LNCaP clone FGC (cell line): ENCODE data around the gene ALG2.

Experiments
- DNase-seq: peaks from one replicate; pipeline ENCODE4 v3.0.0-alpha.2; 2011; ENCODE audit warnings: low read depth
- H3K4me3 ChIP-seq: 2 replicates; pipeline ENCODE4 v1.5.1; 2011; ENCODE audit warnings: mild to moderate bottlenecking, low read depth, low read length, control low read depth
- TF ChIP-seq, protein P1 (sequence below): IDR thresholded peaks from 2 replicates; pipeline ENCODE4 v1.5.1; 2012; ENCODE audit warnings: mild to moderate bottlenecking; ENCODE audit not compliant: control insufficient read depth, insufficient read depth; ENCODE audit errors: extremely low read depth

The ALG2 gene

DNA sequence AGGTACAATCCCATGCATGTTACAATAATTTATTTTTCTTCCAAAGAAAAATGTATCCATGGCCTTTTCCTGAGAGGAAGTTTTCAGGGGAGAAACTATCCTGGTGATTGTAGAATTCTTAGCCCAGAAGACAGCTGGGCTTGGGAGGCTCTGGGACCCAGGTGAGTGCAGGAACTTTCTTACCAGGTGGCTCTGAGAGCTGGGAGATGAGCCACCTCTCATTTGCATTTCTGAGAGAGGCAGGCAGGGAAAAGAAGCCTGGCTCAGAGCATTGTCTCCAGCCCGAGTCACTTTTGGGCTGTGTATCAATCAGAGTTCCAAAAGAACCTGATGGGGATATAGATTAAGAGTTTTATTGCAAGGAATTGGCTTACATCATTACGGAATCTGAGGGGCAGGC, 52.7 kb downstream of the ALG2 start:
- TF ChIP-seq, protein P1, sequence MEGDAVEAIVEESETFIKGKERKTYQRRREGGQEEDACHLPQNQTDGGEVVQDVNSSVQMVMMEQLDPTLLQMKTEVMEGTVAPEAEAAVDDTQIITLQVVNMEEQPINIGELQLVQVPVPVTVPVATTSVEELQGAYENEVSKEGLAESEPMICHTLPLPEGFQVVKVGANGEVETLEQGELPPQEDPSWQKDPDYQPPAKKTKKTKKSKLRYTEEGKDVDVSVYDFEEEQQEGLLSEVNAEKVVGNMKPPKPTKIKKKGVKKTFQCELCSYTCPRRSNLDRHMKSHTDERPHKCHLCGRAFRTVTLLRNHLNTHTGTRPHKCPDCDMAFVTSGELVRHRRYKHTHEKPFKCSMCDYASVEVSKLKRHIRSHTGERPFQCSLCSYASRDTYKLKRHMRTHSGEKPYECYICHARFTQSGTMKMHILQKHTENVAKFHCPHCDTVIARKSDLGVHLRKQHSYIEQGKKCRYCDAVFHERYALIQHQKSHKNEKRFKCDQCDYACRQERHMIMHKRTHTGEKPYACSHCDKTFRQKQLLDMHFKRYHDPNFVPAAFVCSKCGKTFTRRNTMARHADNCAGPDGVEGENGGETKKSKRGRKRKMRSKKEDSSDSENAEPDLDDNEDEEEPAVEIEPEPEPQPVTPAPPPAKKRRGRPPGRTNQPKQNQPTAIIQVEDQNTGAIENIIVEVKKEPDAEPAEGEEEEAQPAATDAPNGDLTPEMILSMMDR = no peak
- no peak overlapping the region for H3K4me3 ChIP-seq
- no peak for DNase-seq

GRCh38 chr9:99167694-99168093, 54.0 kb downstream of the ALG2 start:
- no peak for DNase-seq
- TF ChIP-seq, protein P1 = no peak
- no peak overlapping the region for H3K4me3 ChIP-seq

- DNase-seq = no peak
- H3K4me3 ChIP-seq = no peak overlapping the region
- TF ChIP-seq, protein P1 = no peak
Measured at GRCh38 chr9:99167119-99167518, 54.6 kb downstream of the ALG2 start.
